ENCODE results near the gene CLCNKA. TPM values are rescaled to one million over a fixed set of nuclear protein-coding genes. Genes with fewer than 3 reads are reported as not detected.
A peak's percentile ranks its signal among the peaks of the same experiment; 100 is the strongest.
"Not testable (repeated sequence)": the region's sequence is repeated elsewhere in the genome, so short reads cannot be mapped to it uniquely, and the experiment has no call there.

CLCNKA gene
- total and polyA plus RNA-seq, 4 donors, result not detected

DNA sequence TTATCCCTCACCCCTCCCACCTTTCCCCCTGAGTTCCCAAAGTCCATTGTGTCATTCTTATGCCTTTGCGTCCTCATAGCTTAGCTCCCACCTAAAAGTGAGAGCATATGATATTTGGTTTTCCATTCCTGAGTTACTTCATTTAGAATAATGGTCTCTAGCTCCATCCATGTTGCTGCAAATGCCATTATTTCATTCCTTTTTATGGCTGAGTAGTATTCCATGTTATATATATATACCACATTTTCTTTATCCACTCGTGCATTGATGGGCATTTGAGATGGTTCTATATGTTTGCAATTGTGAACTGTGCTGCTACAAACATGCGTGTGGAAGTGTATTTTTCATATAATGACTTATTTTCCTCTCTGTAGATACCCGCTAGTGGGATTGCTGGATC lies 43.9 kb upstream of the CLCNKA start:
- peaks cover 0 to 11% (median 10%) of the 10 kb centered on the region in 4 donors for H3K4me1 ChIP-seq (ENCODE audit: control insufficient read depth in 4 of 4, insufficient read depth in 4 of 4, low read length in 3 of 4)
- DNase-seq (ENCODE audit: low spot score); H3K36me3 ChIP-seq (ENCODE audit: control insufficient read depth in 4 of 4, insufficient read depth in 3 of 4, low read depth in 1 of 4, low read length in 3 of 4); H3K27ac ChIP-seq (ENCODE audit: low read depth in 1 of 2, low read length in 2 of 2); H3K9ac ChIP-seq (ENCODE audit: low read depth in 1 of 2, low read length in 2 of 2); H3K4me3 ChIP-seq (ENCODE audit: low read depth in 1 of 3, low read length in 3 of 3); H3K27me3 ChIP-seq (ENCODE audit: control insufficient read depth in 4 of 4, insufficient read depth in 4 of 4, low read length in 3 of 4); H3K9me3 ChIP-seq (ENCODE audit: control insufficient read depth in 4 of 4, low read length in 3 of 4): not testable (repeated sequence)
- 92% methylated on average over 4 of the region's 4 CpGs for WGBS

GRCh38 chr1:15981679-15982078 lies 40.2 kb upstream of the CLCNKA start:
- Histone ChIP-seq H3K27me3 (ENCODE audit: control insufficient read depth in 4 of 4, insufficient read depth in 4 of 4, low read length in 3 of 4) (no peaks in the 10 kb centered on the region), H3K9ac (ENCODE audit: low read depth in 1 of 2, low read length in 2 of 2) (no peak overlapping the region)
- 87% methylated on average over 3 of the region's 3 CpGs for WGBS

GRCh38 chr1:15983275-15983674 lies 38.6 kb upstream of the CLCNKA start:
- WGBS, result 40% methylated on average over 1 of the region's 1 CpG
- H3K9me3 ChIP-seq (ENCODE audit: control insufficient read depth in 4 of 4, low read length in 3 of 4), result no peaks in the 10 kb centered on the region
- no peaks in the 10 kb centered on the region for H3K4me1 ChIP-seq (ENCODE audit: control insufficient read depth in 4 of 4, insufficient read depth in 4 of 4, low read length in 3 of 4)
- H3K4me3 ChIP-seq (ENCODE audit: low read depth in 1 of 3, low read length in 3 of 3), result no peak overlapping the region
- no peaks in the 10 kb centered on the region for H3K27me3 ChIP-seq (ENCODE audit: control insufficient read depth in 4 of 4, insufficient read depth in 4 of 4, low read length in 3 of 4)
- H3K36me3 ChIP-seq (ENCODE audit: control insufficient read depth in 4 of 4, insufficient read depth in 3 of 4, low read depth in 1 of 4, low read length in 3 of 4), result no peaks in the 10 kb centered on the region
- no peak for DNase-seq (ENCODE audit: low spot score)
- no peak for TF ChIP-seq TAF1 (conservative IDR thresholded peaks at IDR 0.05)
- TF ChIP-seq JUND (IDR thresholded peaks at IDR 0.05), result peak in 1 of 2 donors; percentile 5
- no peak overlapping the region for H3K9ac ChIP-seq (ENCODE audit: low read depth in 1 of 2, low read length in 2 of 2)
- no peak overlapping the region for H3K27ac ChIP-seq (ENCODE audit: low read depth in 1 of 2, low read length in 2 of 2)

More at GRCh38 chr1:15981679-15982078, 40.2 kb upstream of the CLCNKA start:
- H3K4me1 ChIP-seq (ENCODE audit: control insufficient read depth in 4 of 4, insufficient read depth in 4 of 4, low read length in 3 of 4), result no peaks in the 10 kb centered on the region
- TF ChIP-seq HNF4A (conservative IDR thresholded peaks at IDR 0.05) (no peak), NR2F2 (IDR thresholded peaks at IDR 0.05) (no peak), FOXA2 (IDR thresholded peaks at IDR 0.05) (no peak), SP1 (IDR thresholded peaks at IDR 0.05) (no peak), YY1 (IDR thresholded peaks at IDR 0.05) (no peak), ATF3 (IDR thresholded peaks at IDR 0.05) (no peak), JUND (IDR thresholded peaks at IDR 0.05) (no peak), RXRA (IDR thresholded peaks at IDR 0.05) (no peak), EGR1 (IDR thresholded peaks at IDR 0.05; ENCODE audit: low read depth in 2 of 2) (no peak)
- DNase-seq (ENCODE audit: low spot score), result no peak
- H3K4me3 ChIP-seq (ENCODE audit: low read depth in 1 of 3, low read length in 3 of 3), result no peak overlapping the region
- H3K9me3 ChIP-seq (ENCODE audit: control insufficient read depth in 4 of 4, low read length in 3 of 4), result no peaks in the 10 kb centered on the region
- no peaks in the 10 kb centered on the region for H3K36me3 ChIP-seq (ENCODE audit: control insufficient read depth in 4 of 4, insufficient read depth in 3 of 4, low read depth in 1 of 4, low read length in 3 of 4)
- no peak overlapping the region for H3K27ac ChIP-seq (ENCODE audit: low read depth in 1 of 2, low read length in 2 of 2)

DNA sequence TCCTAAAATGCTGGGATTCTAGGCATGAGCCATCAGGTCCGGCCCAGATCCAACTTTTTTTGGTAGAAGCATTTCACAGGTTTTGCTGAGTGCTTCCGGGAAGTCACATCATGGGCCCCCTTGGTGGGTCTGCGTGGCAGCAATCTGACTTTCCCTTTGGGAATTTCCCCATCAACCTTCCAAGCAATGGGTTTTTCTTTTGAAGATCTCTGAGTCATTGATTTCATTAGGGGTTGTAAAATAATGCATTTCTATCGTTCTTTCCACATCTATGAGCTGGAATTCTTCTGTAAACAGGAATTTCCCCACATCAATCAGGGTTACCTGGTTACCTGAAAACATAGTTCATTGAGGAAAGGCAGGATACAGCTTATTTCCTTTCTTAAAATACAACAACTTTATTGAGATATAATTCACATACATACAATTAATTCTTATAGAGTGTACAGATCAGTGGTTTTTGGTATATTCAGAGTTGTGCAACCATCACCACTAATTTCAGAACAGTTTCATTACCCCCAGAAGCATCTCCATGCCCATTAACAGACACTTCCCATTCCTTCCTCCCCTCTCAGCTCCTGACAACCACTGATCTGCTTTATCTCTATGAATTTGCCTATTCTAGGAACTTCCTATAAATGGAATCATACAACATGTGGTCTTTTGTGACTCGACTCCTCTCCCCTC lies 36.1 kb upstream of the CLCNKA start:
- Histone ChIP-seq H3K27ac (ENCODE audit: low read depth in 1 of 2, low read length in 2 of 2) (no peak overlapping the region), H3K36me3 (ENCODE audit: control insufficient read depth in 4 of 4, insufficient read depth in 3 of 4, low read depth in 1 of 4, low read length in 3 of 4) (no peaks in the 10 kb centered on the region), H3K4me3 (ENCODE audit: low read depth in 1 of 3, low read length in 3 of 3) (no peak overlapping the region), H3K4me1 (ENCODE audit: control insufficient read depth in 4 of 4, insufficient read depth in 4 of 4, low read length in 3 of 4) (no peaks in the 10 kb centered on the region), H3K27me3 (ENCODE audit: control insufficient read depth in 4 of 4, insufficient read depth in 4 of 4, low read length in 3 of 4) (no peaks in the 10 kb centered on the region), H3K9ac (ENCODE audit: low read depth in 1 of 2, low read length in 2 of 2) (no peak overlapping the region), H3K9me3 (ENCODE audit: control insufficient read depth in 4 of 4, low read length in 3 of 4) (no peaks in the 10 kb centered on the region)
- WGBS, result 79% methylated on average over 5 of the region's 5 CpGs
- TF ChIP-seq JUND (IDR thresholded peaks at IDR 0.05) (no peak), NR2F2 (IDR thresholded peaks at IDR 0.05) (no peak), EGR1 (IDR thresholded peaks at IDR 0.05; ENCODE audit: low read depth in 2 of 2) (no peak), HNF4G (IDR thresholded peaks at IDR 0.05) (no peak), FOXA2 (IDR thresholded peaks at IDR 0.05) (no peak), SP1 (IDR thresholded peaks at IDR 0.05) (no peak), HNF4A (conservative IDR thresholded peaks at IDR 0.05) (no peak), RXRA (IDR thresholded peaks at IDR 0.05) (no peak), YY1 (IDR thresholded peaks at IDR 0.05) (no peak)
- TF ChIP-seq, protein P1, sequence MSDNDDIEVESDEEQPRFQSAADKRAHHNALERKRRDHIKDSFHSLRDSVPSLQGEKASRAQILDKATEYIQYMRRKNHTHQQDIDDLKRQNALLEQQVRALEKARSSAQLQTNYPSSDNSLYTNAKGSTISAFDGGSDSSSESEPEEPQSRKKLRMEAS (IDR thresholded peaks at IDR 0.05), result no peak
- TF ChIP-seq, protein P2, sequence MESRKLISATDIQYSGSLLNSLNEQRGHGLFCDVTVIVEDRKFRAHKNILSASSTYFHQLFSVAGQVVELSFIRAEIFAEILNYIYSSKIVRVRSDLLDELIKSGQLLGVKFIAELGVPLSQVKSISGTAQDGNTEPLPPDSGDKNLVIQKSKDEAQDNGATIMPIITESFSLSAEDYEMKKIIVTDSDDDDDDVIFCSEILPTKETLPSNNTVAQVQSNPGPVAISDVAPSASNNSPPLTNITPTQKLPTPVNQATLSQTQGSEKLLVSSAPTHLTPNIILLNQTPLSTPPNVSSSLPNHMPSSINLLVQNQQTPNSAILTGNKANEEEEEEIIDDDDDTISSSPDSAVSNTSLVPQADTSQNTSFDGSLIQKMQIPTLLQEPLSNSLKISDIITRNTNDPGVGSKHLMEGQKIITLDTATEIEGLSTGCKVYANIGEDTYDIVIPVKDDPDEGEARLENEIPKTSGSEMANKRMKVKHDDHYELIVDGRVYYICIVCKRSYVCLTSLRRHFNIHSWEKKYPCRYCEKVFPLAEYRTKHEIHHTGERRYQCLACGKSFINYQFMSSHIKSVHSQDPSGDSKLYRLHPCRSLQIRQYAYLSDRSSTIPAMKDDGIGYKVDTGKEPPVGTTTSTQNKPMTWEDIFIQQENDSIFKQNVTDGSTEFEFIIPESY (IDR thresholded peaks at IDR 0.05), result no peak
- DNase-seq (ENCODE audit: low spot score), result no peak
